ENCODE results near the gene IPO4. TPM values are rescaled to one million over a fixed set of nuclear protein-coding genes. Genes with fewer than 3 reads are reported as not detected.

IPO4 gene
- total and polyA plus RNA-seq, 10 of the 15 experiments (the other 5 are each of a cell fraction or from before 2014, with no cell fraction given) = 7.8 to 139 (median 37.6) TPM

- Histone ChIP-seq H3K36me3 (ENCODE audit: control insufficient read depth in 2 of 2, insufficient read depth in 2 of 2, low read length in 1 of 2) (peaks cover 11 to 52% of the 10 kb centered on the region in 2 experiments), H3K27me3 (replicated peaks in 1 of 2; ENCODE audit: control insufficient read depth in 2 of 2, insufficient read depth in 2 of 2, low read length in 1 of 2) (no peaks in the 10 kb centered on the region), H3K4me3 (no peak overlapping the region), H3K4me2 (ENCODE audit: control insufficient read depth, insufficient read depth) (no peak overlapping the region), H3K79me2 (ENCODE audit: control insufficient read depth, insufficient read depth, low read length) (peaks cover 29% of the 10 kb centered on the region), H2AFZ (ENCODE audit: control insufficient read depth, low read depth, low read length) (no peak overlapping the region), H4K20me1 (ENCODE audit: control insufficient read depth, insufficient read depth) (peaks cover 3% of the 10 kb centered on the region; the same call in 1 of the 2 replicates), H3K27ac (ENCODE audit: control insufficient read depth, insufficient read depth) (no peak overlapping the region), H3K9ac (ENCODE audit: control insufficient read depth, insufficient read depth, low read length) (no peak overlapping the region), H3K9me3 (replicated peaks; ENCODE audit: control insufficient read depth, insufficient read depth, low read length) (no peaks in the 10 kb centered on the region), H3K4me1 (ENCODE audit: control insufficient read depth, insufficient read depth, low read length) (peaks cover 14% of the 10 kb centered on the region)
- BruUV-seq (replicated peaks) = no TSS peak
- ChIA-PET SMC1A (ENCODE audit: uncharacterized antibody, unreplicated experiment) (interaction anchor here (0.7 to 1.5 kb wide), 6 partner anchors 9 to 61 kb away, joined by 3 to 4 read pairs (median 3); partner anchors contain the start of genes DHRS1, NOP9 and TM9SF1), RAD21 (ENCODE audit: unreplicated experiment) (no interaction called here), CTCF (interaction anchor here (1.0 to 12.3 kb wide), 4 partner anchors 60 to 95 kb away, joined by 3 to 368 read pairs (median 6); partner anchors contain the start of genes CIDEB, DHRS1 and NOP9), POLR2A (interaction anchor here (0.7 to 1.9 kb wide), 5 partner anchors 13 to 76 kb away, joined by 3 to 6 read pairs (median 3); partner anchors contain the start of genes IRF9, MDP1 and RABGGTA)
- ATAC-seq = no peak
- DNase-seq (ENCODE audit: low read depth, low spot score) = no peak
- in situ Hi-C loops (cut with MboI) (no loop called here), intact Hi-C loops (cut with micrococcal nuclease; ENCODE audit: unreplicated experiment) (no loop called here)
- TF ChIP-seq HSF1 (IDR thresholded peaks at IDR 0.05; ENCODE audit: low read depth, low read length) (no peak), ZNF274 (IDR thresholded peaks at IDR 0.05; ENCODE audit: insufficient read depth, insufficient read length) (no peak), STAT3 (IDR thresholded peaks at IDR 0.05; ENCODE audit: low read depth, low read length) (no peak), FOS (IDR thresholded peaks at IDR 0.05; ENCODE audit: borderline replicate concordance, extremely low read depth, insufficient read length) (no peak), TCF7 (IDR thresholded peaks at IDR 0.05; ENCODE audit: borderline replicate concordance) (no peak), BCL3 (IDR thresholded peaks at IDR 0.05; ENCODE audit: borderline replicate concordance, insufficient read depth, low read depth, low read length, poor library complexity, severe bottlenecking) (no peak), SIX5 (IDR thresholded peaks at IDR 0.05; ENCODE audit: low read depth, low read length, severe bottlenecking) (no peak), TBL1XR1 (IDR thresholded peaks at IDR 0.05; ENCODE audit: low read depth, low read length) (no peak), GATAD2B (conservative IDR thresholded peaks at IDR 0.05; ENCODE audit: low read depth) (no peak)
- no peak for FAIRE-seq
- WGBS (ENCODE audit: insufficient coverage, insufficient replicate concordance, low lambda C conversion rate, missing lambda C conversion rate) = 76% methylated on average over 5 of the region's 5 CpGs
These were observed 49.5 kb upstream of the IPO4 start for GRCh38 chr14:24238123-24238522.

All from GM12878 (cell line).